GM19351 (cell line): ENCODE measurements around the gene ELFN2.

Experiments used
- ATAC-seq: cut with Tn5 transposase; IDR thresholded peaks from one replicate; pipeline ENCODE4 v1.9.1; 2021; ENCODE audit warnings: mild to moderate bottlenecking, moderate library complexity; ENCODE audit not compliant: unreplicated experiment

Gene ELFN2

DNA sequence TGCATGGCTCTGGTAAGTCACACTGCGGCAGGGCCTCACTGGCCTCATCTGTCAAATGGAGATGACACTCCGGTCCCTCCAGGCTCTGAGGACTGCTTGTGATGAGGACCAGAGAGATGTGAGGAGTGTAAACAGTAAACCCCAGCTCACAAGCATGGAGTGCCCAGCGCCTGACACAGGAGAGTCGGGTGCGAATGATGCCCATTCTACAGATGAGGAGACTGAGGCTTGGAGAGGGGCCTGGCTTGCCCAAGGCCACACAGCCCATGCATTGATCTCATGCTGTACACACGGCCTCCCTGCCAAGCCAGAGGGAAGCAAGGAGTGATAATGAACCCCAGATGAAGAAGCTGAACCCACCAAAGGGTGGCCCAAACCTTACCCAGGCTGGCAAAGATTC, 37.2 kb downstream of the ELFN2 start:
- no peak for ATAC-seq

DNA sequence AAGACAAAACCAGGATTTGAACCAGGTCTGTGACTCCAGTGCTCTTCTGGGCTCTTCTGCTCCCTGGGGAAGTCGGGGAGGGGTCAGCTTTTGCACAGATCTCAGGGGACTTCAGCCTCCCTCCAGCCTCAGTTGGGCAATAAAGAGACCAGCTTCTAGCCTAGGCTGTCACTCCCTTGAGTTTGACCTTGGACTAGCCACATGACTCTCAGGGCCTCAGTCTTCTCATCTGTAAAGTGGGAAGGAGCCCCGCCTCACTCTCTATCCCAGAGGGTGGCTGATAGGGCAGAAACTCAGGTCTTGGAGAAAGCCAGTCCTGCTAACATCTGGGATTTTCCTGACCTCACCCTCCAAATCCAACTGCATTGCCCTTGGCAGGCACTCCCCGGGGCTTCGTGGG, 38.7 kb downstream of the ELFN2 start:
- no peak for ATAC-seq

DNA sequence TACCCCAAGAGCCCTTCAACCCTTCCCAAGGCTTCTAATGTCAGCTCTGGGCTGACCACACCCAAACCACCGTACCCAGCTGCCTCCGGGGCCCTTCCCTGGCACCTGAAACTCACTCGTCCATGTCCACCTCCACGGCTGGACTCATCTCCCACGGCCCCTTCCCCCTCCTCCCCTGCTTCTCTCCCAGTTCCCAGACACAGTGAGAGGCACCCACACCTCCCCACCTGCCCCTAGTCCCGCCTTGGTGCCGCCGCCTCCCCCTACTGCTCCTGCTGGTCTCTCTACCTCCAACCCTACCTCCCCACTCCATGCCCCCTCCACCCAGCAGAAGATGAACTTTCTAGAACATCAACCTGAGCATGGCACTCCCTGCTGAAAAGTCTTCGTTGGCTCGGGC, 39.5 kb downstream of the ELFN2 start:
- ATAC-seq, result no peak

DNA sequence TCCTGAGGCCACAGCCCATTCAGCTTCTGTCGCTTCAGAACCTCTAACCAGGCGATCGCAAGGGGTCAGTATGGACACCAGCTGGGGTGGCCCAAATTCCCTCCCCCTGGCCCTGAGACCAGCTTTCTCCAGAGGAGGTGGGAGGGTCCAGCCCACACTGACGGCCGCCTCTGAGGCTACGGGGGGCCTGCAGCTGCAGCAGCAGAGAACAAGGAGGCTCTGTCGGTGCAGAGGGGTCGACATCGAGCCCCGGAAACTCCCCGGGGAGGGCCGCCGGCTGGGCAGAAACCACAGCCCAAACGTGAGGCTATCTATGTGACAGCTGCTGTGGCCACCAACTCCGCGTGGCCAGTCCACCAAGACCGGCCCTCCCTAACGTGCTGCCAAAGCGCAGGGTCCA, 40.8 kb downstream of the ELFN2 start:
- ATAC-seq, result no peak

DNA sequence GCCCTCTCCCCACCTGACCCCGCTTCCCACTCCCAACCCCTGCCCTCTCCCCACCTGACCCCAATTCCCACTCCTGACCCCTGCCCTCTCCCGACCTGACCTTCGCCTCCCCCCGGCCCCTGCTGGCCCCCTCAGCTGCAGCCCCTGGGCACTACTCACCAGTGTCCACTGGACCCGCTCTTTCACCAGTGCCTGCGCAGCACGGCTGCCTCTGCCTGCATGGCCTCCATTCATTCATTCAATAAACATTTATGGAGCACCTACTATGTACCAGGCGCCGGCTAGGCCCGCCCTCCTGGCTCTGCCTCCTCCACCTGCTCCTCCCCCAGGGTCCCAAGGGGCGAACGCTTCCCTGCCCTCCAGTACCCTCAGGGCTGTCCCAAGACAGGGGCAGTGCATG, 42.6 kb downstream of the ELFN2 start:
- no peak for ATAC-seq

DNA sequence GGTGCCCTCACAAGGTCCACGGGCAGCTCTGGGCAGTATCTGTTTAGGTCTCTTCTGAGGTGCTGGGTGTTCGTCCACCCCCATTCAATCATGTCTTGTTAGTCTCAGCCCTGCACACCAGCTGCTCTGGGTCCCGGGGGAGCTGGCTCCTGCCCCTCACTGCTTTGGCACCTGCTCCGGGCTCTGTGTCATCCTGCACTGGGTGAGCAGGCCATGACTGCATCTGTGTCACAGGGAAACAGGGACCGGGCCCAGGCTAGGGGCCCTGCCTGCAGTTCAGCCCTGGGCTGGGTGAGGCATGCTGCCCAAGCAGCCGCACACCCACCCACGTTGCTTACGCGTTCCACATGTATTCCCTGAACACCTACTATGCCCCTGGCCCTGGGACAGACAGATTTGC, 43.9 kb downstream of the ELFN2 start:
- ATAC-seq, result no peak

DNA sequence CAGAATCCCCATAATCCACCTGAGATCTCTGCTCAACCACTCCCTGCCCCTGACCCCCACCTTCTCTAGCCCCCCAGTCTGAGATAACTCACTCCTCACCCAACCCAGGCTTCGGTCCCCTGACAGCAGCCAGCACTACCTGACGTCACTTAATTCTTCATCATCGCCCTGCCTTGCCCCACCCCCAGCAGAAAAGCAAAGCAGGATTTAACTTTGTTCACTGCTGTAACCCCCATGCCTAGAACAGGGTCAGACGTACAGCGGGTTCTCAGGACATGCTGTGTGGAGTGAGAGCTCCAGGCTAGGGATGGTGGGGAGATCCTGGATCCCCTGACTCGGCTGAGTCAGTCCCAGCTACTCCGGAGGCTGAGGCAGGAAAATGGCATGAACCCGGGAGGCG, 45.8 kb downstream of the ELFN2 start:
- no peak for ATAC-seq

DNA sequence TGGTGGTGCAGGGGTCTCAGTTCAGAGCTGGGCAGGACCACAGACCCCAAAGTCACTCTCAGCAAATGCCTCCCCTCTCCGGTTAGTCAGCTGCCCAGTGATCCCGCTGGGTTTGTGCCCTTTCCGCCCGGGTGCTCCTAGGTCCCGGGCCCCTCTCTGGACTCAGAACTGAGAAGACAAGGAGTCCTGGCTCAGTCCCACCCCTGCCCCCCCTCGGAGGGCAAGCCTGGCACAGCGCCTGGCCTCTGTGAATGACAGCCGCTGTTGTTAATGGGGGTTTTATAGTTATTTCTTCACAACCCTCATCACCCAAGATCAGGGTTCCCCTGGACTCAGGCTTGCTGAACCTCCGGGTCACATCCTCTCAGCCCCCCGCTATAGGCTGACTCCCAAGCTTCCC, 47.6 kb downstream of the ELFN2 start:
- ATAC-seq, result no peak

DNA sequence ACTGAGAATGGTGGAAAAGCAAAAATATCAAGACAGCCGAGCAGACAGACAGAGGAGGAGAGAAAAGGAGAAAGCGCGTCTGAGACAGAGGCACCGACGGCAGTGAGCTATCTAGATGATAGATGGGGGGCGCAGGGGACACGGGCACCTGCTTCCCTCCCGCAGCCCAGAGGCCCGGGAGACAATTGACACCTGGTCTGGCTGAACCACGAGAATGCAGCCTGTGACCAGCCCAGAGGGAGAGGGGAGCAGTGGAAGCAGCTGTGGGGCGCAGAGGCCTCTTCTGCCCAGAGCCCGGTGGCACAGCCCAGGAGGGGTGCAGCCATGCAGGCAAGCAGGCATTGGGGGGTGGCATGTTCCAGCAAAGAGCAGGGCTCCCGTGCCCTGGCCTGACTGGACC, 48.2 kb downstream of the ELFN2 start:
- ATAC-seq, result no peak

DNA sequence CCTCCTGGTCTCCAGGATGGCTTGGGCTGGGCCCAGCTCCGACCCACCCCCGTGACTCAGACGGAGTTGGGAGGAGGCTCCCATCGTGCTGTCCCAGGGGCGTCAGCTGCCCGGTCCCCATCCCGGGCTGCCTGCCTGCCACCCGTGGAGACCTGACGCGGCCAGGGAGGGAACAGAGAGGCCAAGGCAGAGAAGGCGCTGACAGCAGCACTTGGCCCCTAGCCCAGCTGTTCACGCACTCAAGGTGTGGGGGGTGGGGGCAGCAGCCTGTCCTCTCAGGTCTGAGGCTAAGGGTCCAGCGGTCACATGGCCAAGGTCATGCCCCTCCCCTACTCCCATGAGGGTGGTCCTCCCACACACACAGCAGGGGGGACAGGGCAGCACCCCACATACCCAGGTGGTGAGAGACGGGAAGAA, 48.6 kb downstream of the ELFN2 start:
- no peak for ATAC-seq

DNA sequence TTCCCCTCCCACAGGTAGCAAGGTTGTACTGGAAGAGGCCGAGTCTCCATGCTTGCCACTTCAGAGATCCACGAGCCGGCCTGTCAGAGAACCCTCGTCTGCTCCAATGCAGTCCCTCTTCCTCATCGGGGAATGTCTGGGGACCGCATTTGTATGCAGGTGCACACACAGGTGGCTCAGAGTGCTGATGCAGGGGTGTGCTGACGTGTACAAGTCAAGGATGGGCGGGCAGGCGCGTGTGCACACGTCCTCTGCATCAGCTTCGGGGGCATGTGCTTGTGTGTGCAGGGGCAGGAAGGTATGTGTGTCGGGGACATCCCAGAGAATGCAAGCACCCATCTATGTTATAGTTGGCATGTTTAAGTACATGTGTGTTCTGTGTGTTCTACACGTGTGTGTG, 49.4 kb downstream of the ELFN2 start:
- no peak for ATAC-seq

DNA sequence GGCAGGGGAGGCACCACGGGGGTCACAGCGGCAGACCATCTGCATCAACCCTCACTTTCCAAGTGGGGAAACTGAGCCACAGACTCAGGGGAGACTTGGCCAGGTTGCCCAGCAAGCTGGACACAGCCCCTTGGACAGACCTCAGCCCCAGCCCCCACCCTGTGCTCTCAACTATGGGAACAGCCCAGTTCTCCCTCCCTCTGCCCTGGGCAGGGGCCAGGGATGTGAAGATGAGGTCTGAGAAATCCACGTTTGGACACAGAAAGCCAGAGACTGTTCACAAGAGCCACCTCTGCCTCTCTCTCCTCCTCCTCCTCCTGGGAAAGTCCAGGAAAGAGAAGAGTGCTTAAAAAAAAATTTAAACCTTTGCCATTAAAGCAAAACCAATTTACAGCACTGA, 50.1 kb downstream of the ELFN2 start:
- ATAC-seq, result no peak

DNA sequence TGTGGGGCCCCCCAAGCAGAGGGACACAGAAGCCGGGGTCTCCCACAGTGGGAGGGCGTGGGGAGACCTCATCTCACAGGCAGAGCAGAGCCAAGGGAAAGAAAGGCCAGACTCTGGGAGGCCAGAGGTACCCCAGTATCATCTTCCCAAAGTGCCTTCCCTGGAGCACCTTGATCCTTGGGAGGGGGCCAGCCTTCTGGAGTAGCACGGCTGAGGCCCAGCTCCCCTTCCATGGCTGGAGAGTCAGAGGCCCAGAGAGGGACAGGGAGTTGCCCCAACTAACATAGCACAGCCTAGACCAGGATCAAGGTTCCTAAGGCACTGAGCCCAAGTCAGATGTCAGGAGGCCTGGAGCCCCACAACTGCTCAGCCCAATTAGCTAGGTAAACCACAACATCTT, 50.6 kb downstream of the ELFN2 start:
- ATAC-seq, result no peak

DNA sequence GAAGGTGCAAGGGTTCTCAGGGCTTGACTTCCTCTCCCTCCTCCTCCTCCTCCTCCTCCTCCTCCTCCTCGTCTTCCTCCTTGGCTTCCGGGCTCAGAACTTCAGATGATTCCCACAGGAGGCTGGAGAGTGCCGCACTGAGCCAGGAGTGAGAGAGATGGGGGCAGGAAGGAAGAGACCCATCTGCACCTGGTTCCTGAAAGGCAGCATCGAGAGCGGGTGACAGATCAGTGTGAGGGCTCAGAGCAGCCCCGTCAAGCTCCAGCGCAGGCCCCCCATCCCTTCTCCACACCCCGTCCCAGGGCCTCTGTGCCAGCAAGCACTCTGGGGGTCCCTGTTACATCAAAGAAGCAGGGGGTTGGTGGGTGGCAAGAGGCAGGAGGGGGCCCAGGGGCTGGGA, 51.5 kb downstream of the ELFN2 start:
- no peak for ATAC-seq

DNA sequence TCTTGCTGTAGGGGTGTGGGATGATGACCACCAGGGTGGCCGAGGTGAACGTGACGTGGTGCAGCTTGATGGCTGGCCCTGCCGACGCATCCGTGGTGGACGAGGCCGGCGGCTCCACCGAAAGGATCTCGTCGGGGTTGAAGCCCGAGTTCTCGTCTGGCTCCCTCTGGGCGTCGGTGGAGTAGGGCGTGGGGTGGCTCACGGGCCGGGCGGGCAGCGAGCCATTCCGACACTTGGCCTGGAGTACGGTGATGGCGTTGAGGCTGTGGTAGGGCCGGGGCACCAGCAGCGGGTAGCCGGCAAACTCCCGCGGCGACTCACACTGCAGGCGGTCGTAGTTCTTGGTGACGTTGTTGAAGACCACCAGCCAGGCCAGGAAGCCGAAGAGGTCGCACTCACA, 52.7 kb downstream of the ELFN2 start:
- no peak for ATAC-seq

DNA sequence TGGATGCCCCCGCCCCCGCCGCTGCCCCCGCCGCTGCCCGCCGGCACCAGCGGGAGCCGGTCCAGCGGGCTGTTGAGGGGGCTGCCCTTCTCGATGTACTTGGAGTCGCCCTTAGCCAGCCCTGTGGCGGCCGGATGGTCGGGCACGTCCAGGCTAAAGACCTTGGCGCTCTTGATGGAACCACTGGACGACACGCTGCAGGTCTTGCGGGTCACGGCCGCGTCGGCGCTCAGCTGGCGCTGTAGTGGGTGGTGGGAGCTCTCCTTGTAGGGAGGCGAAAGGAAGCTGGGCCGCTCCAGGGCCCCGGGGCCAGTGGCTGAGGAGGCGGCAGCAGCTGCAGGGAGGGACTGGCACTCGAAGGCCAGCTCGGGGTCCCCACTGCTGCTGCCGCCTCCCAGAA, 53.8 kb downstream of the ELFN2 start:
- no peak for ATAC-seq

DNA sequence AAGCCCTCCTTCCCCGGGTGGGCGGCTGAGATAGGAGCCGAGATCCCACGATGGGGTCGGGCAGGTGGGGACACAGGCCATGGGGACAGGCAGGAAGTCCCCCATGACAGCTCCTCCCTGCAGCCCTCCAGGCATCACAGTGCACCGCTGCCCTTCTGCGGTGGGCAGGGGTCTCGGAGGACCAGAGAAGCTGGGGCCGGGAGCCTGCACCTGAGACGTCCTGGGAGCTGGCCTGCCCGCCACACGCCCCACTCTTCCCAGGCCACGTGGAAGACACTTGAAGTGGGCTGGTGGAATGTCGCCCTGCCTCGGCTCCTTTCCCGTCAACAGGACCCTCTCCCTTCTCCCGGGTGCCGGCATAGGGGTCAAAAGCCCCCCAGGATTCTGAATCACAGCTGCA, 55.4 kb downstream of the ELFN2 start:
- no peak for ATAC-seq

DNA sequence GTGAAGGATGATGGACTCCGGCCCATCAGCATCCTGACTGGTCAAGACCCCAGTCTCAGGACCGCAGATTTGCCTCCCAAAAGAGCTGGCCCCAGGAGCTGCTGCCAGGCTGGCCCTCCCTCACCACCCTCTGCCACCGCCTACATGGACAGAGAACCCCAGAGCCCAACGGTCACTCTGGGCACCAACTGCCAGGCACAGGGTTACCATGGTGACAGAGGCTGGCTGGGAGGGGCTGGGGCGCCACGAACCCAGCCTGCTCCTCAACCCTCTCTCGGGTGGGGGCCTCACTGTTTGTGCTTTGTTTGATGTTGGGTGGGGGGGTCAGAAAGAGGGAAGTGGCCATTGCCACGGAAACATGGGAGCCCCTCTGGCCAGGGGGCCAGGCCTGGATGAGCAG, 55.8 kb downstream of the ELFN2 start:
- ATAC-seq, result no peak

DNA sequence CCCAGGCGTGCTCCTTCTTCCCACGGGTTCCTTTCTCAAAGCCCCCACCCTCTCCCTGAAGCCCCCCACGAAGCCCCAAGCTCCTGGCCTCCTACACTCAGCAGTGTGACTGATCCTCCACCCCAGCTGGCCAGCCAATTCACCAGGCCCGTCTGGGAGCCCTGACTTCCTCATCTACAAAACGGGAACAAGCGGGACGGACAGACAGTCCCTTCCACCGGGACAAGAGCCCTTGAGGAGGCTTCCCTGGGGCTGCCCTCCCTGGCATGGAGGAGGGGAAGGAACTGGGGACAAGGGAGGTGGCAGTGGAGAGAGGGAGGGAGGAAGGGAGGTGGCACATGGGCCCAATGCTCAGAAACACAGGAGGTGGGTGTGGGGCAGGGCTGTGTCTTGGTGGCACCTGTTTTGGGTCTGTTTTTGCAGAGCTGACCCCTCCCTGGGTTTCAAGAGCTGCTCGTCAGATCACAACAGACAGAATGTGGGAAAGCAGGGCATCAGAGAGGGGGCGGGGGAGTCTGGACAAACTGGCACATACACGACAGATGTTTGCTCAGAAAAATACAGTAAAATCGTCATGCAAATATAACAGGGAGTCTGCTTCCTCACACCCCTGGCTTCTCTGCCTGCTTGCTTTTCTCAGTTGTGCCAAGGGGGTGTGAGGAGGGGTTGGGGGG, 56.8 kb downstream of the ELFN2 start:
- ATAC-seq, result no peak

DNA sequence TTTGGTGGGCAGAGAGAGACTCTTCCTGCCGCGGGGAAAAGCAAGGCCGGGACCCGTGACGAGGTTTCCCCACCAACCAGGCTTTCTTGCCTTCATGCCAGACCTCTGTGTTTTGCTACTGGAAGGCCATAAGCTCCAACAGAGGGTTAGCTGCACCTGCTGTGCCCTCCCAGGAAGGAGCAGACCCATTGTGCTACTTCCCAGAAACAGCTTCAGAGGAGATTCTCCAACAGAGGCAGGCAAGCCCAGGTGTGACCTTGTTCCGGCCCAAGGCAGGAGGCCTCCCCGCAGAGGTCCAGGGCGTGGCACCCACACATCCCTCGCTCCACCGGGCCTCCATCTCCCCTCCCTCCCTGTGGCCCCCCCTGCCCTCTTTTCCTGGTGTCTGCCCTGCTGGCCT, 57.8 kb downstream of the ELFN2 start:
- ATAC-seq, result no peak

DNA sequence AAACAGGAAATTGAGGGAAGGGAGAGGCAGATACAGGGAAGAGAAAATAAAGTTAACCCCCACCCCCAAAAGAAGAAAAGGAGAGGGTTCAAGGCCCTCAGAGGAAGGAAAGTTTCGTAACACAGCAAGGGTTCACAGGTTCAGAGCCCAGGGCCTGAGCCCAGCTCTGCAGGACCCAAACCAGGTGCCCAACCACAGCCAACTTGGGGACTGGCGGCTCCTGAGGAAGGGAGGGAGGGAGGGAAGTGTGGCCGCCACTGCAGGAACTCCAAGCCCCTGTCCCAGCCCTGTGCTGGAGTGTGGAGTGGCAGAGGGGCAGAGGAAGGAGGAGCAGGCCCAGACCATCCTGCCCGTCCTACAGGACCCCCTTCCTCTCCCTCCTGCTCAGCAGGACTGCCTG, 59.2 kb downstream of the ELFN2 start:
- ATAC-seq, result no peak

DNA sequence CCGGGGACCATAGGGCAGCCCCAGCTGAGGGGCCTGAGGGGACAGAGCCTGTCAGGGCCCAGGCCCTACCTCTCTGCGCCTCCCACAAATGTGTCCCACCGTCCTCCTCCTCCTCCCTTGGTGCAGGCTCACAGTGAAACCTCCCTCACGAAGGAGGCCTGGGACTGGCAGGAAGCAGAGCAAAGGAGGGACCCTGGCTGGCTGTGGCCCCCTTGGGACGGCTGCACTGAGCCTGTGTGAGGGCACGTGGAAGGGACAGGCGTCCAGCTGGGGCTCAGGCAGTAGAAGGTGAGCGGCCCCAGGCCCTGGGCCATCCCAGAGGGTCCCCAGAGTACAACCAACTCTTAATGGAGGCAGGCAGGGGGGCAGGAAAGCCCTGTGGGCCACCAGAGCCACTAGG, 60.7 kb downstream of the ELFN2 start:
- ATAC-seq, result no peak

DNA sequence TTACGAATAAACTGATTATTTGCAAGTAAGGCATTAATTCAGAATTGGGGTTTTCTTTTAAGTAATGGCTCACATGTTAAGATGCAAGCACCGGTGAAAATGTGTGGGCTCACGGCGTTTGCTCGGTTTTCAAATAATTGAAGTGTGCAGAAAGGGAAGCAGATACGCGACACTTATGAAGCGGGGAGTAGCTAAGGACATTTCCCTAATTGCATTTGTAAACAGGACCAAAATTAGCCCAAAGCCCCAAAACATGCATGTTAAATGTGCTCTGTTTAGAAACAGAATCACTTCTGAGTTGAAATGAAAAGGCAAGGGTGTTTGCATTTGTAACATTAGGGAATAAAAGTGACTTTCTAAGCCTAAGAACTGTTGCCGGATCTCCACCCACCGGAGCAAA, 61.3 kb downstream of the ELFN2 start:
- no peak for ATAC-seq
